BLaER1 treated with 17β-estradiol and CSF1 and Interleukin-3, amounts not matched to agents 10 nM and 100 nM (cell line): Measurements from ENCODE around the gene OSBPL2.

ENCODE experiments used
- H3K27ac ChIP-seq, 11 experiments: shearing (Covaris generic); formaldehyde crosslinking; 2 replicates each; pipeline ENCODE4 v1.8.1; 2022
- H3K27me3 ChIP-seq, 11 experiments: shearing (Covaris generic); formaldehyde crosslinking; 2 replicates each; pipeline ENCODE4 v1.8.1; 2022
- H3K36me3 ChIP-seq, 11 experiments: shearing (Covaris generic); formaldehyde crosslinking; 2 replicates each; pipeline ENCODE4 v1.8.1; 2022
- H3K4me1 ChIP-seq, 10 experiments: shearing (Covaris generic); formaldehyde crosslinking; 2 replicates each; pipeline ENCODE4 v1.8.1; 2022
- H3K4me2 ChIP-seq, 11 experiments: shearing (Covaris generic); formaldehyde crosslinking; 2 replicates each; pipeline ENCODE4 v1.8.1; 2022
- H3K4me3 ChIP-seq, 10 experiments: shearing (Covaris generic); formaldehyde crosslinking; 2 replicates each; pipeline ENCODE4 v1.8.1; 2022
- H3K9ac ChIP-seq, 11 experiments: shearing (Covaris generic); formaldehyde crosslinking; 2 replicates each; pipeline ENCODE4 v1.8.1; 2022
- H3K9me3 ChIP-seq, 11 experiments: shearing (Covaris generic); formaldehyde crosslinking; replicated peaks in 1 of 11; 2 replicates each; pipeline ENCODE4 v1.8.1; 2022
- H4K20me1 ChIP-seq, 11 experiments: shearing (Covaris generic); formaldehyde crosslinking; 2 replicates each; pipeline ENCODE4 v1.8.1; 2022
- Cebpa-rat ChIP-seq, 11 experiments: shearing (Covaris generic); IDR thresholded peaks; 2 replicates each; pipeline ENCODE4 v1.8.1; 2022

The OSBPL2 gene

GRCh38 chr20:62314711-62315302 is 76.5 kb downstream of the OSBPL2 start:
- no peak overlapping the region for H3K9ac ChIP-seq
- H3K4me3 ChIP-seq = no peak overlapping the region
- no peak overlapping the region for H3K4me2 ChIP-seq
- H3K9me3 ChIP-seq = no peaks in the 10 kb centered on the region
- TF ChIP-seq Cebpa-rat (IDR thresholded peaks at IDR 0.05) = no peak
- no peak overlapping the region for H3K27ac ChIP-seq
- peaks cover 0 to 70% (median 6%) of the 10 kb centered on the region in 11 experiments; a peak in 9 of 22 replicates for H4K20me1 ChIP-seq
- H3K27me3 ChIP-seq = no peaks in the 10 kb centered on the region
- H3K36me3 ChIP-seq = peaks cover 0 to 63% (median 29%) of the 10 kb centered on the region in 11 experiments; a peak in 14 of 22 replicates
- H3K4me1 ChIP-seq = peaks cover 0 to 8% (median 0%) of the 10 kb centered on the region in 10 experiments; a peak in 3 of 20 replicates

- H3K9ac ChIP-seq = no peak overlapping the region
- no peak overlapping the region for H3K27ac ChIP-seq
- no peaks in the 10 kb centered on the region for H3K9me3 ChIP-seq
- peaks cover 0 to 53% (median 24%) of the 10 kb centered on the region in 11 experiments; a peak in 10 of 22 replicates for H3K36me3 ChIP-seq
- no peaks in the 10 kb centered on the region for H3K27me3 ChIP-seq
- no peak for TF ChIP-seq Cebpa-rat (IDR thresholded peaks at IDR 0.05)
- no peaks in the 10 kb centered on the region for H3K4me1 ChIP-seq
- H3K4me2 ChIP-seq = no peak overlapping the region
- H4K20me1 ChIP-seq = peaks cover 0 to 61% (median 0%) of the 10 kb centered on the region in 11 experiments; a peak in 7 of 22 replicates
- H3K4me3 ChIP-seq = no peak overlapping the region
Observed at GRCh38 chr20:62315773-62316172, 77.5 kb downstream of the OSBPL2 start.

GRCh38 chr20:62316331-62317166 is 78.2 kb downstream of the OSBPL2 start:
- TF ChIP-seq Cebpa-rat (IDR thresholded peaks at IDR 0.05) = no peak
- H3K27ac ChIP-seq = no peak overlapping the region
- H3K4me2 ChIP-seq = no peak overlapping the region
- H3K4me3 ChIP-seq = no peak overlapping the region
- peaks cover 0 to 55% (median 0%) of the 10 kb centered on the region in 11 experiments; a peak in 6 of 22 replicates for H4K20me1 ChIP-seq
- H3K27me3 ChIP-seq = no peaks in the 10 kb centered on the region
- no peaks in the 10 kb centered on the region for H3K4me1 ChIP-seq
- peaks cover 0 to 47% (median 17%) of the 10 kb centered on the region in 11 experiments; a peak in 10 of 22 replicates for H3K36me3 ChIP-seq
- no peaks in the 10 kb centered on the region for H3K9me3 ChIP-seq
- H3K9ac ChIP-seq = no peak overlapping the region

GRCh38 chr20:62317167-62317655 is 78.9 kb downstream of the OSBPL2 start:
- Histone ChIP-seq H3K27ac (no peak overlapping the region), H4K20me1 (peaks cover 0 to 50% (median 0%) of the 10 kb centered on the region in 11 experiments; a peak in 6 of 22 replicates), H3K4me2 (no peak overlapping the region), H3K4me1 (no peaks in the 10 kb centered on the region), H3K9me3 (no peaks in the 10 kb centered on the region), H3K27me3 (no peaks in the 10 kb centered on the region), H3K36me3 (peaks cover 0 to 48% (median 17%) of the 10 kb centered on the region in 11 experiments; a peak in 10 of 22 replicates), H3K4me3 (no peak overlapping the region), H3K9ac (no peak overlapping the region)
- no peak for TF ChIP-seq Cebpa-rat (IDR thresholded peaks at IDR 0.05)

GRCh38 chr20:62318400-62319345 is 80.4 kb downstream of the OSBPL2 start:
- Histone ChIP-seq H3K4me1 (no peaks in the 10 kb centered on the region), H3K27ac (no peak overlapping the region), H3K27me3 (no peaks in the 10 kb centered on the region), H3K4me3 (no peak overlapping the region), H3K4me2 (no peak overlapping the region), H4K20me1 (peaks cover 0 to 43% (median 0%) of the 10 kb centered on the region in 11 experiments; a peak in 5 of 22 replicates), H3K9ac (no peak overlapping the region), H3K36me3 (peaks cover 0 to 49% (median 17%) of the 10 kb centered on the region in 11 experiments; a peak in 9 of 22 replicates), H3K9me3 (no peaks in the 10 kb centered on the region)
- no peak for TF ChIP-seq Cebpa-rat (IDR thresholded peaks at IDR 0.05)

- Histone ChIP-seq H3K36me3 (peaks cover 0 to 50% (median 19%) of the 10 kb centered on the region in 11 experiments; a peak in 9 of 22 replicates), H3K9ac (no peak overlapping the region), H3K4me3 (no peak overlapping the region), H3K9me3 (no peaks in the 10 kb centered on the region), H3K4me2 (no peak overlapping the region), H4K20me1 (peaks cover 0 to 36% (median 0%) of the 10 kb centered on the region in 11 experiments; a peak in 4 of 22 replicates), H3K27me3 (no peaks in the 10 kb centered on the region), H3K4me1 (no peaks in the 10 kb centered on the region), H3K27ac (no peak overlapping the region)
- no peak for TF ChIP-seq Cebpa-rat (IDR thresholded peaks at IDR 0.05)
Observed at GRCh38 chr20:62319346-62319909, 81.1 kb downstream of the OSBPL2 start.

GRCh38 chr20:62320581-62321354 is 82.4 kb downstream of the OSBPL2 start:
- H4K20me1 ChIP-seq = peaks cover 0 to 30% (median 0%) of the 10 kb centered on the region in 11 experiments; a peak in 1 of 22 replicates
- no peaks in the 10 kb centered on the region for H3K27me3 ChIP-seq
- no peaks in the 10 kb centered on the region for H3K9me3 ChIP-seq
- no peaks in the 10 kb centered on the region for H3K4me1 ChIP-seq
- H3K27ac ChIP-seq = no peak overlapping the region
- no peak overlapping the region for H3K4me2 ChIP-seq
- no peak overlapping the region for H3K4me3 ChIP-seq
- no peak for TF ChIP-seq Cebpa-rat (IDR thresholded peaks at IDR 0.05)
- peaks cover 0 to 48% (median 18%) of the 10 kb centered on the region in 11 experiments; a peak in 10 of 22 replicates for H3K36me3 ChIP-seq
- H3K9ac ChIP-seq = no peak overlapping the region
